Effector CD4-positive, alpha-beta T cell (primary cell): Measurements from ENCODE around the gene TRMO.
A peak's percentile ranks its signal among the peaks of the same experiment; 100 is the strongest.
"Not testable (repeated sequence)": the region's sequence is repeated elsewhere in the genome, so short reads cannot be mapped to it uniquely, and the experiment has no call there.

Experiments used
- DNase-seq: peaks from one replicate; pipeline ENCODE4 v3.0.0-alpha.2; 2020
- total RNA-seq: gene quantifications from one replicate; lab custom pipeline; 2026; lab: John Stamatoyannopoulos, UW

TRMO gene
- total RNA-seq, result 42.0 reads per million, percentile 64 among the genes with 10 or more reads in this experiment

GRCh38 chr9:97921959-97922724 is at the start of gene TRMO:
TSS of gene TRMO (minus strand) at chr9:97922500. CDS start at chr9:97922493, 7 bp downstream.
- DNase-seq, result peak; percentile 97

- no peak for DNase-seq
These were observed 47.9 kb upstream of the TRMO start for GRCh38 chr9:97970165-97970564.

- DNase-seq, result no peak
These were observed 46.7 kb upstream of the TRMO start for GRCh38 chr9:97969014-97969413.

- DNase-seq, result no peak
These were observed 44.2 kb upstream of the TRMO start for GRCh38 chr9:97966493-97966892.

GRCh38 chr9:97964901-97965300 is 42.6 kb upstream of the TRMO start:
- DNase-seq, result no peak

DNA sequence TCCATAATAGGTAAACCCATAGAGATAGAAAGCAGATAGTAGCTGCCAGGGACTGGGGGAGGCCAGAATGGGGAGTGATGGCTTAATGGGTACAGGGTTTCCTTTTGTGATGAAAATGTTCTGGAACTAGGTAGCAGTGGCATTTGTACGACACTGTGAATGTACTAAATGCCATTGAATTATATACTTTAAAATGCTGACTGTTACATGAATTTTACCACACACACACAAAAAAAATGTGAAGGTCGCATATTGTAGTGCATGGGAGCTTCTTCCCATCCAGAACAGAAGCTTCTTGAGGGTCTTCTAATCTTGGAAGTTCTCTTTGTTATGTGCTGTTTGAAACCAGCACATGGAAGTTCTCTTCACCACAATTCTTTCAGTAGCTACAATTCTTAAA is 40.9 kb upstream of the TRMO start:
- no peak for DNase-seq

DNA sequence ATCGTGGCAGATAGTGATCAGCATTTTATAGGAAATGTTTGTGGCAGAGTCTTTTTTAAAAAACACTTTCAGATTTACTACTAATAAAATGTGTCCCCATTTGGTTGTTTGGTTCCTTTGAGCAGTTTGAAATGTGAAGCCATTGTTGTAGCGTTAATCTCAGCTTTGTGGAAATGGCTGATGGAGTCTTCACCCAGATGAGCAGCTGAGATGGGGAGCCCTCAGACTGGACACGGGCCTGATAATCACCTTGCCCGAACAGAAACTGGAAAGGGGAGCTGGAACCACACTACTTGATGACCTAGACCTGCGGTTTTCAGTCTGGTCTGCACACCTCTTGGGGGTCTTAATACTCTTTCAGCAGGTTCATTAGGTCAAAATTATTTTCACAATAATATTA is 40.3 kb upstream of the TRMO start:
- DNase-seq, result no peak

DNA sequence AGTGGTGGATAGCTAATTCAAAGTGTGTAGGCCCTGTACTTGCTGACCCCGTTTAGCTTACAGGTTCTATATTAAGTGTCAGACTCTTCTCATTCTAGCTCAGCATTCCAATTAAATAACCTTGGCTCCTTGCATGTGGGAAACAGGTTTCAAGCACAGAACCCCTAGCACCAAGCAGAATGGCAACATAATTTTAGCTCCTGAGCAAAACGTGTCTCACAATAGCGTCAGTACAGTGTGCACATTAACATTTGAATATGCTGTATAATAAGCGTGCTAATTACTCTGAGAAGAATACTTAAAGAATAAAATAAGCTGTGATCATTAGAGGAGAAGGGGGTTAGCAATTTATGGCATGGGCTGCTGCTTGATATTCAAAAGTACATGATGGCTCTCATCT is 39.8 kb upstream of the TRMO start:
- no peak for DNase-seq

DNA sequence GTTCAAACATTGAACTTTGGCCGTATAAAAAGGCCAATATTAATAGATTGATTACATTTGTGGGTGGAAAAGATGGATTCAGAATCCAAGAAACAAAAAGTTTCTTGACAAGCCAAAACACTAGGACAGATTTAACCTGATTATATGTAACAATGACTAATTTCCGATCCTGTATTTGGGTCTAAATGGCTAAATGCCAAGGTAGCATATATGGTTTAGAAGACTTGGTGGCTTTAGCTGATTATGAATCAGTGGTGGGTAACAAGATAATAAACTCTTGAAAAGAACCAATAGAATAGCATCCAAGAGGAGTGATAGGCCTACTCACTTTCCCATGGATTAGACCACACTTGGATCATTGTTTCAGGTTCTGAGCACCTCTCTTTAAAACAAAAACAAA is 39.1 kb upstream of the TRMO start:
- no peak for DNase-seq

GRCh38 chr9:97960678-97961328 is 38.5 kb upstream of the TRMO start:
- not testable (repeated sequence) for DNase-seq

GRCh38 chr9:97959585-97959984 is 37.3 kb upstream of the TRMO start:
- DNase-seq, result no peak

- no peak for DNase-seq
These were observed 36.7 kb upstream of the TRMO start for GRCh38 chr9:97958812-97959511.

GRCh38 chr9:97956331-97956730 is 34.0 kb upstream of the TRMO start:
- DNase-seq, result no peak

GRCh38 chr9:97954550-97954989 is 32.3 kb upstream of the TRMO start:
- DNase-seq, result peak; percentile 43

GRCh38 chr9:97950873-97951272 is 28.6 kb upstream of the TRMO start:
- DNase-seq, result not testable (repeated sequence)

DNA sequence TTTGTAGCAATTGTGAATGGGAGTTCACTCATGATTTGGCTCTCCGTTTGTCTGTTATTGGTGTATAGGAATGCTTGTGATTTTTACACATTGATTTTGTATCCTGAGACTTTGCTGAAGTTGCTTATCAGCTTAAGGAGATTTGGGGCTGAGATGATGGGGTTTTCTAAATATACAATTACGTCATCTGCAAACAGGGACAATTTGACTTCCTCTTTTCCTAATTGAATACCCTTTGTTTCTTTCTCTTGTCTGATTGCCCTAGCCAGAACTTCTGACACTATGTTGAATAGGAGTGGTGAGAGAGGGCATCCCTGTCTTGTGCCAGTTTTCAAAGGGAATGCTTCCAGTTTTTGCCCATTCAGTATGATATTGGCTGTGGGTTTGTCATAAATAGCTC is 24.8 kb upstream of the TRMO start:
- not testable (repeated sequence) for DNase-seq

DNA sequence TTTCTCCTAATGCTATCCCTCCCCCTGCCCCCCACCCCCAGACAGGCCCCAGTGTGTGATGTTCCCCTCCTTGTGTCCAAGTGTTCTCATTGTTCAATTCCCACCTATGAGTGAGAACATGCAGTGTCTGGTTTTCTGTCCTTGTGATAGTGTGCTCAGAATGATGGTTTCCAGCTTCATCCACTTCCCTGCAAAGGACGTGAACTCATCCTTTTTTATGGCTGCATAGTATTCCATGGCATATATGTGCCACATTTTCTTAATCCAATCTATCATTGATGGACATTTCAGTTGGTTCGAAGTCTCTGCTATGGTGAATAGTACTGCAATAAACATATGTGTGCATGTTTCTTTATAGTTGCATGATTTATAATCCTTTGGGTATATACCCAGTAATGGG is 23.2 kb upstream of the TRMO start:
- DNase-seq, result not testable (repeated sequence)

GRCh38 chr9:97944612-97945011 is 22.3 kb upstream of the TRMO start:
- no peak for DNase-seq

GRCh38 chr9:97943308-97943855 is 21.1 kb upstream of the TRMO start:
- DNase-seq, result no peak

DNA sequence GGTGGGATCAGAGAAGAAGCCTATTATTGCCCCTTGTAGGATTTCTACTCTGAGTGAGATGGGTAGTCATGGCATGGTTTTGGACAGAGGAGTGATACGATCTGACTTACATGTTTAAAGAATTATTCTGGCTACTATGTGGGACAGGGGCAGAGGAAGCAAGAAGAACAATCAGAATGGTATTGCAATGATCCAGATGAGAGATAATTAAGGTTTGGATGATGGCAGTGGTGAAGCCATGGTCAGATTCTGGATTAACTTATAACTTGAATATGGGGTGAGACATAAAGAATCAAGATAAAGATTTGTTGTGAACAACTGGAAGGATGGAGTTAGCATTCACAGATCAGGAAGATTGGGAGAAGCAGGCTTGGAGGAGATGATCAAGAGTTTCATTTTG is 19.0 kb upstream of the TRMO start:
- DNase-seq, result no peak

GRCh38 chr9:97940741-97941140 is 18.4 kb upstream of the TRMO start:
- DNase-seq, result no peak

DNA sequence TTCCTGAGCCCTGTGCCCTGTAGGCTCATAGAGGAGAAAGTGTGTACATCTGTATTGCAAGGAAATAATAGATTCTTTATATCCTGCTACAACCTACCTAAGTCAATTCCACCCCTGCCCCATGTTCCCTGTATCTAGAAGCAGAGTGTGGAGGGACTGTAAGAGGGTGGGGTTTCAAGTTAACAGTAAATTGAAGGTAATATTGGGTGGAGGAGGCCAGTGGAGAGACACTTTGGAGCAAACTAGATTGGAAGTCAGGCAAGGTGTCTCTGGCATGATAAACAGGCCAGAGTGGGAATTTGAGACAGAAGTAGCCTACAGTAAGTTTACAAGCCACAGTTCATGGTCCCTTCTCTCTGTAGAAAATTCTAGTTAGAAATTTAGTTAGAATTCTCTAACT is 17.9 kb upstream of the TRMO start:
- no peak for DNase-seq

DNA sequence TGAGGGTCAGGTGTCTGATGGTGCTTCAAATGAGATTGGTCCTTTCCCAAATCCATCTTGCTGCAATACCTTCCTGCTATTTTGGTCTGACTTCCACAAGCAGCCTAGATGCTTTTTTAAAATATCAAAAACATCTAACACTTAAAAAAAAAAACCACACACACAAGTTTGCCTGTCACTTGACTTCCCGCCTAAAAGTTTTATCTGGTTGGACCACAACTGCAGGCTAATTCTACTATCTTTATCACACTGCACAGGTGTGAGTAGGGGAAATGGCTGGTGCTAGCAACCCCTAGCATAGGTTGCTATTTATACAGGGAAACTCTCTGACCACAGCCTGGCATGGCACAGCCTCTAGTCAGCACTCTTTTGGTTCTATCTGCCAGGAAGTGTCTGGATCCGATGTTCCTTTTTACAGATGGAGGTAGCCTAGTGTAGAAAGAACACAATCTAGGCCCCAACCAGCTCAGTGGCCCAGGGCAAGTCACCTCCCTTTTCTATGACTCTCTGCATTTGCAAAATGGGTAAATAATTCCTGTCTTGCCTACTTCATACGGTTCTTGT is 15.9 kb upstream of the TRMO start, which contains the start of gene HEMGN:
HEMGN (minus strand) TSS at position 92 of the 564 bp plus-strand sequence; CDS start at position 56, 36 bp downstream.
- DNase-seq, result peak; percentile 21
